Mucosa of stomach (tissue), 1 donor: ENCODE results near the gene TK1.

Experiments
- H3K27me3 ChIP-seq: one replicate; pipeline ENCODE4 v1.7.0; 2013; ENCODE audit warnings: mild to moderate bottlenecking, low read length; ENCODE audit not compliant: control insufficient read depth, insufficient read depth
- H3K36me3 ChIP-seq: one replicate; pipeline ENCODE4 v1.7.0; 2013; ENCODE audit warnings: low read length; ENCODE audit not compliant: control insufficient read depth, insufficient read depth
- H3K4me1 ChIP-seq: one replicate; pipeline ENCODE4 v1.7.0; 2013; ENCODE audit warnings: mild to moderate bottlenecking, low read length; ENCODE audit not compliant: control insufficient read depth, insufficient read depth
- H3K4me3 ChIP-seq: one replicate; pipeline ENCODE4 v1.7.0; 2013; ENCODE audit warnings: low read length
- H3K9ac ChIP-seq: one replicate; pipeline ENCODE4 v1.7.0; 2013; ENCODE audit warnings: mild to moderate bottlenecking, low read length, moderate library complexity
- H3K9me3 ChIP-seq: one replicate; pipeline ENCODE4 v1.7.0; 2013; ENCODE audit warnings: mild to moderate bottlenecking, low read length, moderate library complexity; ENCODE audit not compliant: control insufficient read depth
- donor health status: Pancreatic carcinoma.

TK1 gene

GRCh38 chr17:78211032-78211431, 24.2 kb upstream of the TK1 start:
- peaks cover 4% of the 10 kb centered on the region for H3K4me1 ChIP-seq
- H3K9ac ChIP-seq, result no peak overlapping the region
- H3K9me3 ChIP-seq, result no peaks in the 10 kb centered on the region
- H3K4me3 ChIP-seq, result no peak overlapping the region
- H3K36me3 ChIP-seq, result no peaks in the 10 kb centered on the region
- no peaks in the 10 kb centered on the region for H3K27me3 ChIP-seq

- Histone ChIP-seq H3K9me3 (no peaks in the 10 kb centered on the region), H3K4me3 (no peak overlapping the region), H3K36me3 (no peaks in the 10 kb centered on the region), H3K9ac (no peak overlapping the region), H3K4me1 (peaks cover 4% of the 10 kb centered on the region), H3K27me3 (no peaks in the 10 kb centered on the region)
Measured at GRCh38 chr17:78210111-78210510, 23.3 kb upstream of the TK1 start.

GRCh38 chr17:78208486-78208885, 21.6 kb upstream of the TK1 start:
- Histone ChIP-seq H3K9me3 (no peaks in the 10 kb centered on the region), H3K4me1 (no peaks in the 10 kb centered on the region), H3K4me3 (no peak overlapping the region), H3K9ac (no peak overlapping the region), H3K27me3 (no peaks in the 10 kb centered on the region), H3K36me3 (no peaks in the 10 kb centered on the region)

- Histone ChIP-seq H3K9me3 (no peaks in the 10 kb centered on the region), H3K4me3 (no peak overlapping the region), H3K9ac (no peak overlapping the region), H3K27me3 (no peaks in the 10 kb centered on the region), H3K36me3 (no peaks in the 10 kb centered on the region), H3K4me1 (no peaks in the 10 kb centered on the region)
Measured at GRCh38 chr17:78206298-78206697, 19.4 kb upstream of the TK1 start.

GRCh38 chr17:78205124-78205775, 18.4 kb upstream of the TK1 start:
- Histone ChIP-seq H3K4me3 (no peak overlapping the region), H3K36me3 (no peaks in the 10 kb centered on the region), H3K4me1 (no peaks in the 10 kb centered on the region), H3K27me3 (no peaks in the 10 kb centered on the region), H3K9me3 (no peaks in the 10 kb centered on the region), H3K9ac (no peak overlapping the region)

GRCh38 chr17:78204387-78205123, 17.7 kb upstream of the TK1 start:
- no peaks in the 10 kb centered on the region for H3K36me3 ChIP-seq

GRCh38 chr17:78202666-78203065, 15.8 kb upstream of the TK1 start:
- H3K27me3 ChIP-seq, result no peaks in the 10 kb centered on the region

More at GRCh38 chr17:78204387-78205123, 17.7 kb upstream of the TK1 start:
- Histone ChIP-seq H3K4me1 (peaks cover 2% of the 10 kb centered on the region), H3K9ac (no peak overlapping the region), H3K4me3 (no peak overlapping the region), H3K9me3 (no peaks in the 10 kb centered on the region), H3K27me3 (no peaks in the 10 kb centered on the region)

GRCh38 chr17:78200451-78200850, 13.6 kb upstream of the TK1 start:
- H3K27me3 ChIP-seq, result no peaks in the 10 kb centered on the region
- no peak overlapping the region for H3K9ac ChIP-seq
- no peak overlapping the region for H3K4me3 ChIP-seq
- peaks cover 9% of the 10 kb centered on the region for H3K4me1 ChIP-seq
- H3K36me3 ChIP-seq, result no peaks in the 10 kb centered on the region
- no peaks in the 10 kb centered on the region for H3K9me3 ChIP-seq

More at GRCh38 chr17:78202666-78203065, 15.8 kb upstream of the TK1 start:
- no peak overlapping the region for H3K4me3 ChIP-seq
- no peaks in the 10 kb centered on the region for H3K9me3 ChIP-seq
- peaks cover 9% of the 10 kb centered on the region for H3K4me1 ChIP-seq
- no peak overlapping the region for H3K9ac ChIP-seq
- no peaks in the 10 kb centered on the region for H3K36me3 ChIP-seq

- H3K27me3 ChIP-seq, result no peaks in the 10 kb centered on the region
- no peak overlapping the region for H3K9ac ChIP-seq
- peaks cover 9% of the 10 kb centered on the region for H3K4me1 ChIP-seq
- no peak overlapping the region for H3K4me3 ChIP-seq
- no peaks in the 10 kb centered on the region for H3K9me3 ChIP-seq
- H3K36me3 ChIP-seq, result no peaks in the 10 kb centered on the region
Measured at GRCh38 chr17:78197147-78197832, 10.4 kb upstream of the TK1 start.

- Histone ChIP-seq H3K4me1 (peaks cover 9% of the 10 kb centered on the region), H3K27me3 (no peaks in the 10 kb centered on the region), H3K9me3 (no peaks in the 10 kb centered on the region), H3K36me3 (no peaks in the 10 kb centered on the region), H3K4me3 (no peak overlapping the region), H3K9ac (no peak overlapping the region)
Measured at GRCh38 chr17:78196716-78197115, 9.9 kb upstream of the TK1 start.

- Histone ChIP-seq H3K4me3 (no peak overlapping the region), H3K9me3 (no peaks in the 10 kb centered on the region), H3K27me3 (no peaks in the 10 kb centered on the region), H3K36me3 (peaks cover 5% of the 10 kb centered on the region), H3K4me1 (peaks cover 50% of the 10 kb centered on the region), H3K9ac (no peak overlapping the region)
Measured at GRCh38 chr17:78185981-78186691, 716 bp downstream of the TK1 start.

- no peaks in the 10 kb centered on the region for H3K36me3 ChIP-seq
- H3K9me3 ChIP-seq, result no peaks in the 10 kb centered on the region
- no peak overlapping the region for H3K4me3 ChIP-seq
- H3K4me1 ChIP-seq, result peaks cover 56% of the 10 kb centered on the region
- no peak overlapping the region for H3K9ac ChIP-seq
- H3K27me3 ChIP-seq, result no peaks in the 10 kb centered on the region
Measured at GRCh38 chr17:78184868-78185267, 2.0 kb downstream of the TK1 start.
